Renal pelvis (tissue), 4 donors: Measurements from ENCODE around the gene MAD1L1. TPM values are rescaled to one million over a fixed set of nuclear protein-coding genes. Genes with fewer than 3 reads are reported as not detected.

Experiments used
- DNase-seq: peaks from one replicate; pipeline ENCODE4 v3.0.0-alpha.2; 2013
- polyA plus RNA-seq, 3 donors: library from polyadenylated mRNA; unstranded; fragments of 120-200 nt; gene quantifications; one replicate each; pipeline ENCODE4 v1.2.1, GENCODE V29; 2013; ENCODE audit not compliant: insufficient read length in 3 of 3

Gene MAD1L1
- polyA plus RNA-seq, 3 donors: 27.0 to 27.6 (median 27.3) TPM

- no peak for DNase-seq
Observed at GRCh38 chr7:1854866-1855724, 377.6 kb downstream of the MAD1L1 start.

GRCh38 chr7:1853986-1854865, 378.5 kb downstream of the MAD1L1 start:
- no peak for DNase-seq

- DNase-seq: no peak
Observed at GRCh38 chr7:1853431-1853985, 379.2 kb downstream of the MAD1L1 start.

DNA sequence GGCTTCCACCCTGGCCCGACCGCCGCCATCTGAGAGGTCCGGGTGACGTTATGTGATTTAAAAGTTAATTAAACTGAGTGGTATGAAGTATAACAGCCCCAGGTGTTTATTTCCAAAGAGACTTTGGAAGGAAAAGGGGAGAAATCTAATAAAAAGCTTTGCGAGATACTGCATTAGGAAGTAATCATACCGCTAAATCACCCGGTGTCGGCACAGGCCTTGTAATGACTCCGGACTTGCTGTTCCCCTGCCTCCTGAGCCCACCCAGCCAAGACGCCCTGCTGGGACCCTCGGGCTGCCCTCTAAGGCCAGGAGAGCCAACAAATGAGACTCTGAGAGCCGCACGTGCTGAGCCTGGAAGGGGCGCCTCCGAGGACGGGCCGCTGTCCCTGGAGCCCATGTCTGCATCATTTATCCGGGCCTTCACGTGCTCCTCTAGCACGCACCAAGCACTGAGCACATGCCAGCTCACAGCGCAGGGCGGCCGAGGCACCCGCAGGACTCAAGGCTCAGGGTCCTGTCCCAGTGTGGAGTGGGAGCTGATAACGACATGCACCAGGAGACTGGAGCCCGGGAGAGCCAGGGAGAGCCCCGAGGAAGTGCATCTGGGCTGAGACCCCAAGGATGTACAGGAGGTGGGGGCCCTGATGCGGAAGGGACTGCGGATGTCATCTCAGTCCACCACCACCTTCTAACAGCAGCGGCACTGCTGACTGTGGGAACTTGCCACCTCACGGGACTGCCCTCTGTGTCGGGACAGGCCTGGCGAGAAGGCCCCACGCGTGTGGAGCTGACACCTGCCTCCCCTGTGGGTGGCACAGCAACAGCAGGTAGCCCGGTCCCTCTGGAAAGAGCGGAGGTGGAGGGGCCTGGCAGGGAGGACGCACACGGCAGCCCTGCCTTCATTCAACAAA, 380.0 kb downstream of the MAD1L1 start:
- no peak for DNase-seq

DNA sequence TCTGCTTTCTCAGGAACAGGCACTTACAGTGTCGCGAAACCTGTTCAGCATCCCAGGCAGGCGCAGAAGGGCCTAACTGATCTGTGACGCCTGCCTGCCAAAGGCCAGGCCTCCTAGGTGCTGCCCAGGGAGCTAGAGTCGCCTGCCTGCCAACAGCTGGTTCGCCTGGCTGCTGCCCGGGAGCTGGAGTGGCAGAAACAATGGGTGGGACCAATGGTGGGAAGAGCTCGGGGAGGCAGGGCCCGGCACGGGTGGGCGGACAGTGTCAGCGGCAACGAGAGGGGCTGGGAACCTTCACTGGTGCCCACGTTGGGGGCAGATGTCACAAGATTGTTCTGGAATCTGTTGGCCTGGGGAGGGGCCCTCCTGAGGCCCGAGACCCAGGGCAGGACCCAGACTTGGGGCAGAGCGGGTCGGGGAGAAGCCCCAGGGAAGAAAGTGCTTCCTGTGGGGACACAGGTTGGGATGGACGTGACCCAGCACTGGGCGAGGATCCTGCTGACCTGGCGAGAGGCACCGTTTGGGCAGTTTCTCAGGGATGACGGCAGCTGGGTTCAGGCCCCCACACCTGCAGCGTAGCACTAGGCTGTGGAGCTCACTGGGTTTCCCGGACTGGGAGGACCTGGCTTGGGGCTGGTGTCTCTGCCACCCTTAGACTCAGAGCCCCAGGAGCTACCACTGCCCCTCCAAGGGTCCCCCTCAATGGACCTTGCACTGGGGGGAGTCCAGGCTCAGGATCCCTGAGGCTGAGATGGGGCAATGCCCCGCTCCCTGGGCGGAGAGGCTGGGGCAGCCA, 380.8 kb downstream of the MAD1L1 start:
- no peak for DNase-seq

DNA sequence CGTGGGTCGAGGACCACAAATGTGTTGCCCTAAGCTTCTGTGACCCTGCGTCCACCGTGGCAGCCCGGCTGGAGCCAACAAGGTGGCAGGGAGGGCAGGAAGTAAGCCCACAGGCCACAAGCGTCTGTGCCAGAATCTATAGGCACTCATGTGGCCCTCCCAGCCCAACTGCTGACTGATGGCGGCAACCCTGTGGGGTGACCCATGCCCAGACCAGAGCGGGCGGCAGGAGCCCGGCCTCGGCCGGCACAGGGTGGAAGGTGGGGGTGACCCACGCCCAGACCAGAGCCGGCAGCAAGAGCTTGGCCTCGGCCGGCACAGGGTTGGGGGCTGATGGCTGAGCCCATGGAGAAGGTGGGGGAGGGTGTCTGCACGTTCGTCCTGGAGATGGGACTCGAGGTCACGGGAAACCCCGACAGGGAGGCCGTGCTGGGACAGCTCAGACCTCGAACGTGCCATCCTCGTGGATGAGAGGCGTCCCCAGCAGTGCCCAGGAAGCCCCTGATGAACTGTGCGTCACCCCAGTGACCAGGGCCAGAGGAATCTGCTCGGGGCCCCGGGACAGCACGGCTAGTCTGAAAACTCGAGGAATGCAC, 381.7 kb downstream of the MAD1L1 start:
- DNase-seq: no peak

- DNase-seq: no peak
Observed at GRCh38 chr7:1850111-1850975, 382.4 kb downstream of the MAD1L1 start.

- no peak for DNase-seq
Observed at GRCh38 chr7:1849351-1850041, 383.2 kb downstream of the MAD1L1 start.

GRCh38 chr7:1848911-1849311, 383.8 kb downstream of the MAD1L1 start:
- no peak for DNase-seq

- DNase-seq: no peak
Observed at GRCh38 chr7:1848013-1848640, 384.6 kb downstream of the MAD1L1 start.

DNA sequence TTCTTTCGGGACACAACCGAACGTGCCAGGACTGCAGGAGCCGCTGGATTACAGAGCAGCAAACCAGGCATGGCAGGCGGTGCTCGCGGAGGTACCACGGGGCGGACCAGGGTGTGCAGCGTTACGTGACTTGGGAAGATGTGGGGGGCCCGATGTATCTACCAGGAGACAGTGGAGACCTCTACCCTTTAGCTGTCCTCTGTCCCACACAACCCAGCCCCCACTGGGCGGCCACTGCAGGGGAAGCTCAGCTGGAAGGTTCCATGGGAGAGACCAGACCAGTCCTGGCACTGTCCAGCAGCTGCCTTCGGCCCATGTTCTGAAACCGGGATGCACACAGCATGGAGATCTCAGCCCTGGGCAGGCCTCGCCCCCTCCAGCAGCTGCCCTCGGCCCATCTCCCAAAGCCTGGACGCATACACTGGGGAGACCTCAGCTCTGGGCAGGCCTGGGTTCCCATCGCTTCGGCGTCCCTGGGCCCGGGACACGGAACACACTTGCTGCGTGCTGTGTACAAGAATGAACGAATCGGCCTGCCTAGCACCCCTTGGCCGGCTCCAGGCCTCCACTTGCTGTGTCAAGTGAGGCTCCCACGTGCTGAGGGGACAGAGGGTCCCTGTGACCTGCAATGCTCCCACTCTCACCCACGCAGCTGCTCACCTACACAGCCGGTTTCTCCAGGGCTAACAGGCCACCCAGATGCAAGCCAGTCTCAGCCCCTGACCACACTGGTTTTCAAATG, 385.3 kb downstream of the MAD1L1 start:
- DNase-seq: no peak

- DNase-seq: no peak
Observed at GRCh38 chr7:1846331-1847065, 386.2 kb downstream of the MAD1L1 start.

- DNase-seq: no peak
Observed at GRCh38 chr7:1845536-1846311, 387.0 kb downstream of the MAD1L1 start.

DNA sequence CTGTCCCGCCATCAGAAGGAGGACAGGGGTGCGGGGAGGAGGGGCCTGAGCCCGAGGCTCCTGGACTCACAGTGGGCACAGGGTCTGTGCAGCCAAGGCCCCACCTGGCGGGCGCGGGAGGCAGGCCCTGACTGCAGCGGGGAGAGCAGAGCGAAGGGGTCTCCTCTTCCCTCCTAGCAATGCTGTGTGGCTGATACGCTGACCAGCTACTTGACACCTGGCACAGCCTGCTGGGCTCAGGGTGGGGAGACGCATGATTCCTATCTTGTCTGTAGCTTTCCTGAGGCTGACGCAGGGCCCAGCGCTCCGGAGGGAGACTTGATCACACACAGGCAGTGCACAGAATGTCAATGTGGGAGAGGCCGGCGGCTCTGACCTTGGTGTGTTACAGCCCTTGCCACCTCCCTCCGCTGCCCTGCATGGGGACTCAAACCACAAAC, 387.8 kb downstream of the MAD1L1 start:
- DNase-seq: no peak

DNA sequence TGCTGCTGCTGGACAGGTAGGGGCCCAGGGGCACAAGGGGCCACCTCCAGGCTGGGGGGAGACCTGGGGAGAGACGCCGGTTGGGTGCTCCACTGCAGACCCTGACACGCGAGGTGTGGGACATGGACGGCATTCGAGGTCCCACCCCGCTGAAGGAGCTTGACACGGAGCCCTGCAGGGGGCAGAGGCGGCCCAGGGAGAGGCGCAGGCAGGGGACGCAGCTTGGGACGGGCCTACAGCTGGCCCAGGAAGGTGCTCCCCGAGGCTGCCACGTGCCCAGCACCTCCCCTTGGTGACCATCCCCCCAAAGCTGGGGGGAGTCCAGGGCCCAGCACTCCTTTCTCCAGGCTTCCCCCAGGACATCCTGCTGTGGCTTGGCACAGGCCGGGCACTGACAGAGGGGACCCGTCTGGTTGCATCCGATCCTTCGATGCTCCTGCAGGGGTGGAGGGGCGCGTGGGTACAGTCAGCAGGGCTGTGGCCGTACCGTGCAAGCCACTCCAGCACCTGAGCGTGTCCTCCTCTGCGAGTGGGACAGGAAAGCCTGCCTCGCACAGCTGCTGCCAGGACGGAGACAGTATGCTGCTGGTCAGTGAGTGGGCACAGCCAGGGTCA, 388.3 kb downstream of the MAD1L1 start:
- DNase-seq: no peak
